Myocyte (in vitro differentiated cells): ENCODE measurements around the gene PAGE1. TPM values are rescaled to one million over a fixed set of nuclear protein-coding genes. Genes with fewer than 3 reads are reported as not detected.

Experiments
- total RNA-seq: library from RNA; depleted of rRNA; stranded (reverse); fragments of >200 nt; gene quantifications from 2 replicates; pipeline ENCODE4 v1.2.3, GENCODE V29; 2014

The PAGE1 gene
- total RNA-seq, 1 donor from 2014 or later: not detected

Other genes starting within 250 kb of the PAGE1 start
- not detected in 2 replicates for gene GAGE12C, start 163.8 kb downstream of the PAGE1 start, total RNA-seq
- not detected in 2 replicates for gene GAGE12D, start 154.3 kb downstream of the PAGE1 start, total RNA-seq
- not detected in 2 replicates for gene GAGE12E, start 144.7 kb downstream of the PAGE1 start, total RNA-seq
- not detected in 2 replicates for gene GAGE12F, start 135.1 kb downstream of the PAGE1 start, total RNA-seq
- not detected in 2 replicates for gene GAGE12G, start 125.6 kb downstream of the PAGE1 start, total RNA-seq
- gene GAGE12H, start 116.0 kb downstream of the PAGE1 start, total RNA-seq: not detected in 2 replicates
- gene GAGE2A, start 106.5 kb downstream of the PAGE1 start, total RNA-seq: not detected in 2 replicates
- gene GAGE1, start 97.0 kb downstream of the PAGE1 start, total RNA-seq: not detected in 2 replicates
- not detected in 2 replicates for gene PAGE4, start 133.3 kb upstream of the PAGE1 start, total RNA-seq
- gene USP27X, start 183.5 kb upstream of the PAGE1 start, total RNA-seq: 0.99 and 1.4 TPM in 2 replicates
- 41.9 and 55.1 TPM in 2 replicates for gene CLCN5, start 226.6 kb upstream of the PAGE1 start, total RNA-seq